ENCODE data around the gene DAPK2. TPM values are rescaled to one million over a fixed set of nuclear protein-coding genes. Genes with fewer than 3 reads are reported as not detected.
A peak's percentile ranks its signal among the peaks of the same experiment; 100 is the strongest.

Gene DAPK2
- total RNA-seq, 4 donors from 2014 or later: 12.0 to 49.8 (median 25.6) TPM

DNA sequence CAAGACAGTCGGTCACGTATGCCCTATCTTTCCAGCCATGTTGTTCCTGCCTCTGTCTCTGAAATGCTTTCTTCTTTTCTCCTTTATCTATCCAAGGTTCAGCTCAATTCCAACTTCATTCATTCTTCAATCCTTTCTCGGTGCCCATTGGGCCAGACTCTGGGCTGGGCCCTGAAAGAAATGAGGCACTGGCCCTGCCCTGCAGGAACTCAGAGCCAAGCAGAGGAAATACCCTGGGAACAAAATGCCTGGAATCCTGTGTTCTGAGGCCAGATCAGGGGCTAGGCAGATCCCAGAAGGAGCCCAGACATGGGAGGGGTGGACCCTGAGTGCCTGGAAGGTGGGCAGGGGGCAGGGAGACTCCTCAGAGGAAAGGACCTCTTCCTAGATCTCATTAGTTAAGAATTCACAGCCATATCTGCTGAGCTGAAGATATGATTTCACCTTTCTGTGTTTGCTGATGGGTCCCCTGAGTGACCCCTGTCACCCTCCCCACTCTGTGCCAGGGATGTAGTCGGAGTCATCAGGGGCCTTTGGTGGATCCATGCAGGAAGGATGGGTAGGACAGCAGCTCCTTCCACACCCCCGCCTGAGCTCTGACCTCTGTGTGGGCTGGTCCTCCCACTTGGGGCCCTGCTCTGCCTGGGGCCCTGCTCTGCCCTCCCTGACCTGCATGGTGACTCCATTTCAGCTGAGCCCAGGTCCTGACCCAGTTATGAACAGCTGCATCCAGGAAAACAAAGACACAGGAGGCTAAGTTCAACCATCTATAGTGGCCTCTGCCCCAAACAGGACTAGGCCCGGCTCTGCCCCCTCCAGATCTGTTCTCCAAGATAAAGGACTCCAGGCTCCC is 5.3 kb upstream of the DAPK2 start:
- DNase-seq (ENCODE audit: low spot score): no peak
- no peak for ATAC-seq (ENCODE audit: low FRiP score)
- TF ChIP-seq, protein P1, sequence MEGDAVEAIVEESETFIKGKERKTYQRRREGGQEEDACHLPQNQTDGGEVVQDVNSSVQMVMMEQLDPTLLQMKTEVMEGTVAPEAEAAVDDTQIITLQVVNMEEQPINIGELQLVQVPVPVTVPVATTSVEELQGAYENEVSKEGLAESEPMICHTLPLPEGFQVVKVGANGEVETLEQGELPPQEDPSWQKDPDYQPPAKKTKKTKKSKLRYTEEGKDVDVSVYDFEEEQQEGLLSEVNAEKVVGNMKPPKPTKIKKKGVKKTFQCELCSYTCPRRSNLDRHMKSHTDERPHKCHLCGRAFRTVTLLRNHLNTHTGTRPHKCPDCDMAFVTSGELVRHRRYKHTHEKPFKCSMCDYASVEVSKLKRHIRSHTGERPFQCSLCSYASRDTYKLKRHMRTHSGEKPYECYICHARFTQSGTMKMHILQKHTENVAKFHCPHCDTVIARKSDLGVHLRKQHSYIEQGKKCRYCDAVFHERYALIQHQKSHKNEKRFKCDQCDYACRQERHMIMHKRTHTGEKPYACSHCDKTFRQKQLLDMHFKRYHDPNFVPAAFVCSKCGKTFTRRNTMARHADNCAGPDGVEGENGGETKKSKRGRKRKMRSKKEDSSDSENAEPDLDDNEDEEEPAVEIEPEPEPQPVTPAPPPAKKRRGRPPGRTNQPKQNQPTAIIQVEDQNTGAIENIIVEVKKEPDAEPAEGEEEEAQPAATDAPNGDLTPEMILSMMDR (IDR thresholded peaks at IDR 0.05): no peak

GRCh38 chr15:64051093-64051402 is 4.8 kb upstream of the DAPK2 start:
- no peak for ATAC-seq (ENCODE audit: low FRiP score)

GRCh38 chr15:64050281-64051092 is 4.2 kb upstream of the DAPK2 start:
- ATAC-seq (ENCODE audit: low FRiP score) (no peak), DNase-seq (ENCODE audit: low spot score) (no peak)
- TF ChIP-seq, protein P1 (IDR thresholded peaks at IDR 0.05): no peak

More at GRCh38 chr15:64051093-64051402, 4.8 kb upstream of the DAPK2 start:
- TF ChIP-seq, protein P1 (IDR thresholded peaks at IDR 0.05): no peak
- no peak for DNase-seq (ENCODE audit: low spot score)

- ATAC-seq (ENCODE audit: low FRiP score): no peak
- DNase-seq (ENCODE audit: low spot score): no peak
- TF ChIP-seq, protein P1 (IDR thresholded peaks at IDR 0.05): no peak
These were observed 2.6 kb upstream of the DAPK2 start for GRCh38 chr15:64048781-64049460.

DNA sequence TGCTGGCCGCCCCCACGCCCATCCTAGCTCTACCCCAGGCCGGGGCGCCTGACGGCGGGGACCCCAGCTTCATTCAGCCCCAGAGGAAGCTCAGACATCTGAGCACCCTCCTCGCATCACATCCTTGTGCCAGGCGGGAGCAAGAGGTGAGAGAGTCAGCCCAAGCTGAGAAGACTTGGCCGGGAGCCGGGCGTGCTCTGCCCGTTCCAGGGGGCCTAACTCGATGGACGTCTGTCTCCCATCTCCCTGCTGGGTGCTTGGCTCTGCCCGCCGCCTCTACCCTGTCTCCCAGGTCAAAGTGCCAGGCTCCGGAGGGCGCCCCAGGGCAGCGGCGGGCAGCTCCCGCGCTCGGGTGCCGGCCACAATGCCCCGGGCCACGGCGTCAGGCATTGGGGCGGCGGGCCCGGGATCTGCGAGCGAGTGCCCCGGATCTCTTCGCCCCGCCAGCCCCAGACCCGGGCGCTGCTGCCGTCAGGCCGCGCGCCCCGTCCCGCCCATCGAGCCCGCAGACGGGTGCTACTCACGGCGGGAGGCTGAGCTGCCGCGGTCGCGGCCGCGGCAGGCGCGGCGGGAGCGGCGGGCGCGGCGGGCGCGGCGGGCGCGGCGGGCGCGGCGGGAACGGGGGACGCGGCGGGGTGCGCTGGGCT is 388 bp downstream of the DAPK2 start:
- ATAC-seq (ENCODE audit: low FRiP score): peak; percentile 55
- DNase-seq (ENCODE audit: low spot score): no peak
- TF ChIP-seq, protein P1 (IDR thresholded peaks at IDR 0.05): no peak

- DNase-seq (ENCODE audit: low spot score) (no peak), ATAC-seq (ENCODE audit: low FRiP score) (no peak)
- TF ChIP-seq, protein P1 (IDR thresholded peaks at IDR 0.05): no peak
These were observed 1.2 kb downstream of the DAPK2 start for GRCh38 chr15:64045101-64045435.
